HG02852 (cell line): ENCODE results near the gene CTNND2.

Experiments
- ATAC-seq: cut with Tn5 transposase; IDR thresholded peaks from one replicate; pipeline ENCODE4 v1.9.1; 2021; ENCODE audit warnings: mild to moderate bottlenecking, moderate library complexity; ENCODE audit not compliant: unreplicated experiment

Gene CTNND2

GRCh38 chr5:11056560-11056959, 847.7 kb downstream of the CTNND2 start:
- no peak for ATAC-seq

GRCh38 chr5:11054014-11054413, 850.2 kb downstream of the CTNND2 start:
- ATAC-seq = no peak

GRCh38 chr5:11052871-11053270, 851.4 kb downstream of the CTNND2 start:
- ATAC-seq = no peak

- ATAC-seq = no peak
Measured at GRCh38 chr5:11050596-11051304, 853.5 kb downstream of the CTNND2 start.

GRCh38 chr5:11048760-11049159, 855.5 kb downstream of the CTNND2 start:
- ATAC-seq = no peak

- no peak for ATAC-seq
Measured at GRCh38 chr5:11047625-11048024, 856.6 kb downstream of the CTNND2 start.

GRCh38 chr5:11047030-11047429, 857.2 kb downstream of the CTNND2 start:
- no peak for ATAC-seq

GRCh38 chr5:11046160-11046559, 858.1 kb downstream of the CTNND2 start:
- ATAC-seq = no peak

- ATAC-seq = no peak
Measured at GRCh38 chr5:11045411-11045810, 858.8 kb downstream of the CTNND2 start.

GRCh38 chr5:11044581-11044980, 859.7 kb downstream of the CTNND2 start:
- ATAC-seq = no peak

GRCh38 chr5:11043881-11044280, 860.4 kb downstream of the CTNND2 start:
- ATAC-seq = no peak

- no peak for ATAC-seq
Measured at GRCh38 chr5:11040345-11040744, 863.9 kb downstream of the CTNND2 start.

- no peak for ATAC-seq
Measured at GRCh38 chr5:11038772-11039171, 865.5 kb downstream of the CTNND2 start.

- ATAC-seq = no peak
Measured at GRCh38 chr5:11037941-11038340, 866.3 kb downstream of the CTNND2 start.

GRCh38 chr5:11037080-11037479, 867.2 kb downstream of the CTNND2 start:
- ATAC-seq = no peak

GRCh38 chr5:11030671-11031070, 873.6 kb downstream of the CTNND2 start:
- ATAC-seq = no peak

- ATAC-seq = peak; percentile 86
Measured at GRCh38 chr5:11027660-11028059, 876.6 kb downstream of the CTNND2 start.

GRCh38 chr5:11026543-11026942, 877.7 kb downstream of the CTNND2 start:
- no peak for ATAC-seq

GRCh38 chr5:11023945-11024344, 880.3 kb downstream of the CTNND2 start:
- no peak for ATAC-seq

GRCh38 chr5:11013793-11014192, 890.5 kb downstream of the CTNND2 start:
- ATAC-seq = no peak

GRCh38 chr5:11012295-11012694, 892.0 kb downstream of the CTNND2 start:
- ATAC-seq = no peak

GRCh38 chr5:11010429-11011210, 893.6 kb downstream of the CTNND2 start:
- ATAC-seq = no peak
